RWPE2 (cell line): ENCODE measurements around the gene FAM168A.

ENCODE experiments used
- ATAC-seq: fragments of 200-7000 bp; cut with Tn5 transposase; 3 replicates; pipeline ENCODE4 v1.9.1; 2021; ENCODE audit warnings: low read depth
- DNase-seq: peaks from one replicate; pipeline ENCODE4 v3.0.0-alpha.2; 2020; ENCODE audit warnings: low spot score
- H3K27ac ChIP-seq: fragments of 450-650 bp; 2 replicates; pipeline ENCODE4 v1.5.1; 2017; ENCODE audit warnings: mild to moderate bottlenecking; ENCODE audit not compliant: poor library complexity, severe bottlenecking
- H3K27me3 ChIP-seq: fragments of 250-450 bp; sonication (Bioruptor Pico); 2 replicates; pipeline ENCODE4 v1.5.1; 2021; ENCODE audit warnings: mild to moderate bottlenecking, moderate library complexity; ENCODE audit not compliant: insufficient read depth, poor library complexity, severe bottlenecking
- H3K36me3 ChIP-seq: fragments of 250-450 bp; sonication (Bioruptor Pico); 2 replicates; pipeline ENCODE4 v1.5.1; 2020; ENCODE audit warnings: low read depth, mild to moderate bottlenecking, moderate library complexity
- H3K4me1 ChIP-seq: fragments of 250-450 bp; sonication (Bioruptor Pico); 2 replicates; pipeline ENCODE4 v1.5.1; 2021; ENCODE audit warnings: mild to moderate bottlenecking, moderate library complexity; ENCODE audit not compliant: insufficient read depth, poor library complexity, severe bottlenecking
- H3K4me3 ChIP-seq: fragments of 250-450 bp; sonication (Bioruptor Pico); 2 replicates; pipeline ENCODE4 v1.5.1; 2021; ENCODE audit warnings: mild to moderate bottlenecking, moderate library complexity; ENCODE audit not compliant: severe bottlenecking
- H3K9me3 ChIP-seq: fragments of 250-450 bp; sonication (Bioruptor Pico); 2 replicates; pipeline ENCODE4 v1.5.1; 2021; ENCODE audit warnings: mild to moderate bottlenecking, moderate library complexity; ENCODE audit not compliant: severe bottlenecking
- CTCF ChIP-seq: fragments of 450-650 bp; IDR thresholded peaks from one replicate; pipeline ENCODE4 v1.5.1; 2017; ENCODE audit warnings: mild to moderate bottlenecking, moderate library complexity; ENCODE audit not compliant: poor library complexity, severe bottlenecking

FAM168A gene

GRCh38 chr11:73389916-73390315, 208.0 kb downstream of the FAM168A start:
- Histone ChIP-seq H3K9me3 (no peaks in the 10 kb centered on the region), H3K4me1 (peaks cover 22% of the 10 kb centered on the region), H3K27me3 (no peaks in the 10 kb centered on the region), H3K27ac (peak overlapping the region; percentile 60), H3K4me3 (no peak overlapping the region), H3K36me3 (peaks cover 16% of the 10 kb centered on the region; the same call in 1 of the 2 replicates)
- no peak for TF ChIP-seq CTCF
- ATAC-seq (no peak), DNase-seq (no peak)

GRCh38 chr11:73389134-73389525, 208.8 kb downstream of the FAM168A start:
- H3K27me3 ChIP-seq: no peaks in the 10 kb centered on the region
- DNase-seq (no peak), ATAC-seq (peak; percentile 43)
- H3K36me3 ChIP-seq: peaks cover 8% of the 10 kb centered on the region; the same call in 1 of the 2 replicates
- no peak overlapping the region for H3K4me3 ChIP-seq
- H3K9me3 ChIP-seq: no peaks in the 10 kb centered on the region
- H3K27ac ChIP-seq: peak overlapping the region; percentile 60
- no peak for TF ChIP-seq CTCF
- H3K4me1 ChIP-seq: peaks cover 22% of the 10 kb centered on the region

- Histone ChIP-seq H3K4me3 (no peak overlapping the region), H3K27ac (peak overlapping the region; percentile 60), H3K4me1 (peaks cover 22% of the 10 kb centered on the region), H3K36me3 (peaks cover 3% of the 10 kb centered on the region; the same call in 1 of the 2 replicates), H3K27me3 (no peaks in the 10 kb centered on the region), H3K9me3 (no peaks in the 10 kb centered on the region)
- DNase-seq (no peak), ATAC-seq (peak; percentile 71)
- TF ChIP-seq CTCF: no peak
Observed at GRCh38 chr11:73388265-73389133, 209.4 kb downstream of the FAM168A start.

- H3K27me3 ChIP-seq: no peaks in the 10 kb centered on the region
- H3K36me3 ChIP-seq: peaks cover 3% of the 10 kb centered on the region; the same call in 1 of the 2 replicates
- no peaks in the 10 kb centered on the region for H3K9me3 ChIP-seq
- H3K4me3 ChIP-seq: no peak overlapping the region
- no peak for TF ChIP-seq CTCF
- peak overlapping the region; percentile 60 for H3K27ac ChIP-seq
- ATAC-seq (no peak), DNase-seq (no peak)
- H3K4me1 ChIP-seq: peaks cover 22% of the 10 kb centered on the region
Observed at GRCh38 chr11:73387594-73388264, 210.2 kb downstream of the FAM168A start.
